Sigmoid colon (tissue), 7 donors: ENCODE measurements around the gene RELA. TPM values are rescaled to one million over a fixed set of nuclear protein-coding genes. Genes with fewer than 3 reads are reported as not detected.

Experiments used
- DNase-seq: peaks from one replicate; pipeline ENCODE4 v3.0.0-alpha.2; 2019
- H3K27ac ChIP-seq, 4 donors: fragments of 200-600 bp; sonication (generic); one replicate each; pipeline ENCODE4 v1.5.1; 2016 to 2019; ENCODE audit warnings: mild to moderate bottlenecking in 1 of 4
- H3K27me3 ChIP-seq, 3 donors: fragments of 200-600 bp; sonication (generic); one replicate each; pipeline ENCODE4 v1.5.1; 2019; ENCODE audit warnings: mild to moderate bottlenecking in 1 of 3
- H3K36me3 ChIP-seq, 4 donors: fragments of 200-600 bp; sonication (generic); one replicate each; pipeline ENCODE4 v1.5.1; 2016 to 2019
- H3K4me1 ChIP-seq, 4 donors: fragments of 200-600 bp; sonication (generic); one replicate each; pipeline ENCODE4 v1.5.1; 2017 to 2019
- H3K4me3 ChIP-seq, 4 donors: fragments of 200-600 bp; sonication (generic); one replicate each; pipeline ENCODE4 v1.5.1; 2017 to 2019; ENCODE audit warnings: mild to moderate bottlenecking in 2 of 4, moderate library complexity in 1 of 4
- H3K9me3 ChIP-seq, 4 donors: fragments of 200-600 bp in 3 of 4; sonication (generic) in 3 of 4; one replicate each; pipeline versions ENCODE4 v1.5.1 to v1.6.1; 2013 to 2019
- EP300 ChIP-seq, 4 donors: sonication (generic); formaldehyde crosslinking; IDR thresholded peaks; one replicate each; pipeline ENCODE4 v1.6.1; 2017; ENCODE audit warnings: antibody characterized with exemption in 4 of 4
- POLR2A ChIP-seq, 2 donors: fragments of 450-650 bp; IDR thresholded peaks; one replicate each; pipeline ENCODE4 v1.6.1; 2016; ENCODE audit warnings: antibody characterized with exemption in 2 of 2, mild to moderate bottlenecking in 2 of 2, moderate library complexity in 2 of 2
- POLR2AphosphoS5 ChIP-seq, 4 donors: sonication (generic); formaldehyde crosslinking; IDR thresholded peaks; one replicate each; pipeline ENCODE4 v1.6.1; 2017; ENCODE audit warnings: antibody characterized with exemption in 4 of 4
- WGBS, 2 donors: extraction: QIAGEN DNeasy Blood & Tissue Kit; methylation state at CpG; one replicate each; pipeline ENCODE4 v1.1.7; 2013; 5-methylcytosine and 5-hydroxymethylcytosine counted together
- intact Hi-C: fragments of 100-400 bp; cut with DNase I; formaldehyde crosslinking; loops from one replicate; pipeline ENCODE4 v1.15.1; 2023
- polyA plus RNA-seq, 3 donors: library from polyadenylated mRNA; stranded (reverse); fragments of 200-250 nt; gene quantifications; one replicate each; pipeline ENCODE4 v1.2.3, GENCODE V29; 2013
- total RNA-seq, 4 donors: library from RNA; depleted of rRNA; stranded (reverse); fragments of >200 nt; gene quantifications; one replicate each; pipeline ENCODE4 v1.1.0, GENCODE V29; 2016
- TF ChIP-seq, protein P1 (sequence below), 4 experiments: fragments of 450-650 bp in 3 of 4; fragments of 200-600 bp in 1 of 4; IDR thresholded peaks; one replicate each; pipeline ENCODE4 v1.5.1; 2016 to 2019; ENCODE audit warnings: antibody characterized with exemption in 4 of 4, mild to moderate bottlenecking in 3 of 4, moderate library complexity in 2 of 4
- donor health status: healthy with polysubstance abuse.
- donor health status: Bipolar disorder and iron deficiency.
- donor health status: healthy.

RELA gene
- total and polyA plus RNA-seq, 7 donors, result 33.6 to 62.6 (median 44.8) TPM

- TF ChIP-seq, protein P1, sequence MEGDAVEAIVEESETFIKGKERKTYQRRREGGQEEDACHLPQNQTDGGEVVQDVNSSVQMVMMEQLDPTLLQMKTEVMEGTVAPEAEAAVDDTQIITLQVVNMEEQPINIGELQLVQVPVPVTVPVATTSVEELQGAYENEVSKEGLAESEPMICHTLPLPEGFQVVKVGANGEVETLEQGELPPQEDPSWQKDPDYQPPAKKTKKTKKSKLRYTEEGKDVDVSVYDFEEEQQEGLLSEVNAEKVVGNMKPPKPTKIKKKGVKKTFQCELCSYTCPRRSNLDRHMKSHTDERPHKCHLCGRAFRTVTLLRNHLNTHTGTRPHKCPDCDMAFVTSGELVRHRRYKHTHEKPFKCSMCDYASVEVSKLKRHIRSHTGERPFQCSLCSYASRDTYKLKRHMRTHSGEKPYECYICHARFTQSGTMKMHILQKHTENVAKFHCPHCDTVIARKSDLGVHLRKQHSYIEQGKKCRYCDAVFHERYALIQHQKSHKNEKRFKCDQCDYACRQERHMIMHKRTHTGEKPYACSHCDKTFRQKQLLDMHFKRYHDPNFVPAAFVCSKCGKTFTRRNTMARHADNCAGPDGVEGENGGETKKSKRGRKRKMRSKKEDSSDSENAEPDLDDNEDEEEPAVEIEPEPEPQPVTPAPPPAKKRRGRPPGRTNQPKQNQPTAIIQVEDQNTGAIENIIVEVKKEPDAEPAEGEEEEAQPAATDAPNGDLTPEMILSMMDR (IDR thresholded peaks at IDR 0.05), result no peak
- no peak for TF ChIP-seq EP300 (IDR thresholded peaks at IDR 0.05)
- no peak for TF ChIP-seq POLR2AphosphoS5 (IDR thresholded peaks at IDR 0.05)
- no peak for TF ChIP-seq POLR2A (IDR thresholded peaks at IDR 0.05)
- Histone ChIP-seq H3K9me3 (no peaks in the 10 kb centered on the region), H3K27ac (no peak overlapping the region), H3K36me3 (peaks cover 34 to 67% (median 46%) of the 10 kb centered on the region in 4 donors), H3K27me3 (no peaks in the 10 kb centered on the region), H3K4me3 (no peak overlapping the region), H3K4me1 (peaks cover 0 to 24% (median 18%) of the 10 kb centered on the region in 4 donors)
- WGBS, 2 donors, result 95% methylated on average over 14 of the region's 14 CpGs
- no peak for DNase-seq
- intact Hi-C loops, result loop anchor here (10.0 kb wide), 1 partner anchor 504 kb away; the partner anchor contains the start of genes TM7SF2 and ZNHIT2
Measured at GRCh38 chr11:65618763-65619162, 44.0 kb downstream of the RELA start.

GRCh38 chr11:65617990-65618751, 44.5 kb downstream of the RELA start:
- TF ChIP-seq, protein P1 (IDR thresholded peaks at IDR 0.05), result no peak
- TF ChIP-seq POLR2AphosphoS5 (IDR thresholded peaks at IDR 0.05), result no peak
- no peak for TF ChIP-seq POLR2A (IDR thresholded peaks at IDR 0.05)
- TF ChIP-seq EP300 (IDR thresholded peaks at IDR 0.05), result no peak
- H3K4me3 ChIP-seq, result no peak overlapping the region
- no peaks in the 10 kb centered on the region for H3K27me3 ChIP-seq
- H3K27ac ChIP-seq, result no peak overlapping the region
- intact Hi-C loops, result loop anchor here (10.0 kb wide), 1 partner anchor 503 kb away; the partner anchor contains the start of genes TM7SF2 and ZNHIT2
- WGBS, 2 donors, result 95 to 96% methylated on average over 33 of the region's 33 CpGs
- H3K9me3 ChIP-seq, result no peaks in the 10 kb centered on the region
- peaks cover 0 to 30% (median 22%) of the 10 kb centered on the region in 4 donors for H3K4me1 ChIP-seq
- peaks cover 34 to 61% (median 43%) of the 10 kb centered on the region in 4 donors for H3K36me3 ChIP-seq
- DNase-seq, result no peak

GRCh38 chr11:65617136-65617850, 45.4 kb downstream of the RELA start:
- Histone ChIP-seq H3K4me3 (peak overlapping the region in 1 of 4 donors; percentile 88), H3K4me1 (peaks cover 0 to 39% (median 30%) of the 10 kb centered on the region in 4 donors), H3K27me3 (no peaks in the 10 kb centered on the region), H3K27ac (peak overlapping the region in 1 of 4 donors; percentile 92), H3K9me3 (no peaks in the 10 kb centered on the region), H3K36me3 (peaks cover 33 to 52% (median 42%) of the 10 kb centered on the region in 4 donors)
- 91 to 92% methylated on average over 17 of the region's 17 CpGs for WGBS, 2 donors
- DNase-seq, result no peak
- no peak for TF ChIP-seq POLR2A (IDR thresholded peaks at IDR 0.05)
- TF ChIP-seq POLR2AphosphoS5 (IDR thresholded peaks at IDR 0.05), result no peak
- TF ChIP-seq, protein P1 (IDR thresholded peaks at IDR 0.05), result no peak
- no peak for TF ChIP-seq EP300 (IDR thresholded peaks at IDR 0.05)
- intact Hi-C loops, result loop anchor here (10.0 kb wide), 1 partner anchor 502 kb away; the partner anchor contains the start of genes TM7SF2 and ZNHIT2

DNA sequence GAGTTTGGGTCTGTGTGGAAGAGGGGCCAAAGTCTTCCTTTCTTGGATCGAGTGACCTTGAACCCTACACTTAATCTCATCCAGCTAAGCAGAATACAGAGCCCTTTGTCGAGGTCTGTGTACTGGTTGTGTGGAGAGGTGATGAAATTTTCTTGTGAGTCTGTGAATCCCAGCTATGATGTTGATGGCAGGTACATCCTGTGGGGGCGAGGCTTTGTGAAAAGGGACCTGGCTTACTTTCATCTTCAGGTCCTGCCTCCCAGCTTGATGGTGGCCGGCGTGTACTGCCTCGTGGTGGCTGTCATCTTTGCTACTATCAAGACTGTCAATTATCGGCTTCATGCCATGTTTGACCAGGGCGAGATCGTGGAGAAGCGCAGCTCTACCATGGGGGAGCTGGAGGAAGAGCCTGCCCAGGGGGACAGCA, 46.1 kb downstream of the RELA start:
- H3K4me1 ChIP-seq, result peaks cover 0 to 46% (median 38%) of the 10 kb centered on the region in 4 donors
- TF ChIP-seq, protein P1 (IDR thresholded peaks at IDR 0.05), result no peak
- TF ChIP-seq POLR2A (IDR thresholded peaks at IDR 0.05), result no peak
- no peak for TF ChIP-seq EP300 (IDR thresholded peaks at IDR 0.05)
- no peak for TF ChIP-seq POLR2AphosphoS5 (IDR thresholded peaks at IDR 0.05)
- no peaks in the 10 kb centered on the region for H3K27me3 ChIP-seq
- 36 to 61% methylated on average over 10 of the region's 10 CpGs for WGBS, 2 donors
- peak overlapping the region; percentile 74 to 98 (median 88) for H3K4me3 ChIP-seq
- peak overlapping the region; percentile 89 to 95 (median 92) for H3K27ac ChIP-seq
- no peak for DNase-seq
- intact Hi-C loops, result loop anchor here (10.0 kb wide), 1 partner anchor 502 kb away; the partner anchor contains the start of genes TM7SF2 and ZNHIT2
- H3K9me3 ChIP-seq, result no peaks in the 10 kb centered on the region
- H3K36me3 ChIP-seq, result peaks cover 30 to 47% (median 41%) of the 10 kb centered on the region in 4 donors
